Brain microvascular endothelial cell (primary cell): ENCODE results near the gene STPG4.

Experiments
- DNase-seq: peaks from one replicate; pipeline ENCODE4 v3.0.0-alpha.2; 2020
- H3K27ac ChIP-seq: fragments of 250-450 bp; sonication (Bioruptor Pico); 2 replicates; pipeline ENCODE4 v1.5.1; 2020; ENCODE audit warnings: mild to moderate bottlenecking, moderate library complexity
- H3K27me3 ChIP-seq: fragments of 250-450 bp; sonication (Bioruptor Pico); replicated peaks from 2 replicates; pipeline ENCODE4 v1.5.1; 2020; ENCODE audit warnings: mild to moderate bottlenecking
- H3K36me3 ChIP-seq: fragments of 250-450 bp; sonication (Bioruptor Pico); replicated peaks from 2 replicates; pipeline ENCODE4 v1.5.1; 2020; ENCODE audit warnings: mild to moderate bottlenecking
- H3K4me3 ChIP-seq: 2 replicates; pipeline ENCODE4 v1.5.1; 2011; ENCODE audit warnings: low read depth, mild to moderate bottlenecking, control low read depth, low read length, moderate library complexity
- CTCF ChIP-seq: IDR thresholded peaks from 2 replicates; pipeline ENCODE4 v1.5.1; 2011; ENCODE audit warnings: low read depth, mild to moderate bottlenecking, moderate library complexity, low read length, control low read depth, inconsistent platforms; ENCODE audit errors: missing control alignments
- in situ Hi-C: cut with HindIII; loops from 2 replicates; pipeline ENCODE4 v1.10.0; 2017; ENCODE audit warnings: low sequenced_read_pairs, low pct_ligation_motif_present

The STPG4 gene

GRCh38 chr2:47065771-47066380, 89.2 kb downstream of the STPG4 start:
- no peaks in the 10 kb centered on the region for H3K36me3 ChIP-seq
- in situ Hi-C loops: no loop called here
- H3K27me3 ChIP-seq: no peaks in the 10 kb centered on the region
- TF ChIP-seq CTCF: no peak
- peak overlapping the region; percentile 64 for H3K27ac ChIP-seq
- no peak overlapping the region for H3K4me3 ChIP-seq
- DNase-seq: peak; percentile 73

GRCh38 chr2:47065343-47065742, 89.8 kb downstream of the STPG4 start:
- Histone ChIP-seq H3K27ac (peak overlapping the region; percentile 55), H3K27me3 (no peaks in the 10 kb centered on the region), H3K4me3 (no peak overlapping the region), H3K36me3 (no peaks in the 10 kb centered on the region)
- DNase-seq: no peak
- in situ Hi-C loops: no loop called here
- no peak for TF ChIP-seq CTCF

GRCh38 chr2:47064106-47064505, 91.0 kb downstream of the STPG4 start:
- no peak overlapping the region for H3K4me3 ChIP-seq
- H3K27me3 ChIP-seq: no peaks in the 10 kb centered on the region
- no peaks in the 10 kb centered on the region for H3K36me3 ChIP-seq
- no peak for DNase-seq
- no peak overlapping the region for H3K27ac ChIP-seq
- in situ Hi-C loops: no loop called here
- TF ChIP-seq CTCF: no peak

GRCh38 chr2:47063538-47063930, 91.6 kb downstream of the STPG4 start:
- no peak overlapping the region for H3K4me3 ChIP-seq
- H3K27me3 ChIP-seq: no peaks in the 10 kb centered on the region
- H3K36me3 ChIP-seq: no peaks in the 10 kb centered on the region
- no peak for DNase-seq
- in situ Hi-C loops: no loop called here
- no peak overlapping the region for H3K27ac ChIP-seq
- no peak for TF ChIP-seq CTCF

GRCh38 chr2:47062681-47063537, 92.2 kb downstream of the STPG4 start:
- in situ Hi-C loops: no loop called here
- no peak for TF ChIP-seq CTCF
- Histone ChIP-seq H3K27me3 (no peaks in the 10 kb centered on the region), H3K4me3 (no peak overlapping the region), H3K27ac (no peak overlapping the region), H3K36me3 (no peaks in the 10 kb centered on the region)
- no peak for DNase-seq
